ENCODE data around the gene THEM5. TPM values are rescaled to one million over a fixed set of nuclear protein-coding genes. Genes with fewer than 3 reads are reported as not detected.

The THEM5 gene
- total and polyA plus RNA-seq, 7 experiments from 2014 or later = not detected

DNA sequence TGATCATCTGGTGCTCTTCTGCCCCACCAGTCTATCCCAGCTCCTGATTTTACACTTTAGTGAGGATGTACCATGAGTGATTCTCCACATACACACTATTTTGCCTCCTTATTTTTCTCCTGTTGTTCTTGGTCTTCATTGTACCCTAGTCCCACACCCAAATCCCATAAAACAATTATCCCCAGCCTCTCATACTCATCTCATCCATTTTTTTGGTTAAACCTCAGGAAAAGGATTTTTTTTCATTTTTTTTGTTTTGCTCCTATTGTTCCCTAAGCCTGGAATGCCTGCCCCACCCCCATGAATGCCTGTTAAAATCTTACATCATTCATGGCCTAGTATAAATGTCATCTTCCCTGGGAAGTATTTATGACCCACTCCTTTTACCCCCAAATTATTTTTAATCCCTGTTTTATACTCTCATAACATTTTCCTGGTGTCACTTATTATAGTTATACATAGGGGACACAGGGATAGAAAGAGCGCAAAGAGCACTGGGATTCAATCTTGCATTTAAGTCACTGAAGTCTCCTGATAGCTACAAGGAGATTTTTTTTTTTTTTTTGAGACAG, 43.4 kb downstream of the THEM5 start:
- H3K4me3 ChIP-seq (ENCODE audit: low read length) = no peak overlapping the region
- POLR2A ChIA-PET = no interaction called here
- H3K27ac ChIP-seq (ENCODE audit: low read depth, low read length) = no peak overlapping the region
- Mint-ChIP-seq H3K4me1 (peaks cover 0 to 9% (median 7%) of the 10 kb centered on the region in 7 donors), H3K4me3 (no peak overlapping the region), H3K27me3 (peaks cover 0 to 5% (median 0%) of the 10 kb centered on the region in 5 donors), H3K27ac (no peak overlapping the region), H3K36me3 (no peaks in the 10 kb centered on the region), H3K9me3 (no peaks in the 10 kb centered on the region)
- H3K9me3 ChIP-seq (ENCODE audit: control insufficient read depth in 2 of 3, low read length in 3 of 3) = no peaks in the 10 kb centered on the region
- no peaks in the 10 kb centered on the region for H3K27me3 ChIP-seq (ENCODE audit: control insufficient read depth in 2 of 2, insufficient read depth in 2 of 2, low read length in 2 of 2)
- H3K4me1 ChIP-seq (ENCODE audit: control insufficient read depth in 2 of 2, insufficient read depth in 2 of 2, low read length in 2 of 2) = peaks cover under 1 to 11% of the 10 kb centered on the region in 2 donors
- intact Hi-C loops (cut with micrococcal nuclease) = no loop called here
- CTCF ChIA-PET = no interaction called here
- no peak for ATAC-seq
- DNase-seq = no peak
- H3K36me3 ChIP-seq (ENCODE audit: control insufficient read depth in 2 of 3, insufficient read depth in 3 of 3, low read length in 3 of 3) = no peaks in the 10 kb centered on the region

DNA sequence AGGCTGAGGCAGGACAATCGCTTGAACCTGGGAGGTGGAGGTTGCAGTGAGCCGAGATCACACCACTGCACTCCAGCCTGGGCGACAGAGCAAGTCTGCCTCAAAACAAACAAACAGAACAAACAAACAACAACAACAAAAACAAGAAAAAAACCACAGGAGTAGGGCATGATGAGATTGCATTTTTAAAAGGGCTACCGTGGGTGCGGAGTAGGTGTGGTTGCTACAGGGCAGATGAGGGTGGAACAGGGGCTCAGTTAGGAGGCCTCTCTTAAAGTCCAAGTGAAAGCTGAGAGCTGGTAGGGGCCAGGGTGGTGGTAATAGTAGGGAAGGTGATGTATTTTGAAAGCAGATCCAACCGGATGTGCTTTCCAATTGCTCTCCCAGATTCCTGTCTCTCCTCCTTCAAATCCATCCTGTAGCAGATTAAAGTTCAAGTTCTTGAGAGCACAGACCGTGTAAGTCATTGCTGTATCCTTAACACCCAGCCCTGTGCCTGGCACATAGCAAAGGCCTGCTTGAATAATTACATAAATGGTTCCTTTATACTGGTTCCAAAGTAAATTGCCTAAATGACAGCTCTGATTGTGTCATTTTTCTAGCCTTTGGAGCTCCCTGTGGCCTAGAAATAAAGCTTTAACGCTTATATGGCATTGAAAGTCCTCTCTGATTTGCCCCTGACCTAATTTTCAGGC, 44.1 kb downstream of the THEM5 start:
- H3K4me3 Mint-ChIP-seq = no peak overlapping the region
- Histone ChIP-seq H3K36me3 (ENCODE audit: control insufficient read depth in 2 of 3, insufficient read depth in 3 of 3, low read length in 3 of 3) (no peaks in the 10 kb centered on the region), H3K27me3 (ENCODE audit: control insufficient read depth in 2 of 2, insufficient read depth in 2 of 2, low read length in 2 of 2) (no peaks in the 10 kb centered on the region), H3K9me3 (ENCODE audit: control insufficient read depth in 2 of 3, low read length in 3 of 3) (no peaks in the 10 kb centered on the region), H3K4me1 (ENCODE audit: control insufficient read depth in 2 of 2, insufficient read depth in 2 of 2, low read length in 2 of 2) (peaks cover 0 to 5% of the 10 kb centered on the region in 2 donors), H3K4me3 (ENCODE audit: low read length) (no peak overlapping the region), H3K27ac (ENCODE audit: low read depth, low read length) (no peak overlapping the region)
- ATAC-seq = no peak
- H3K36me3 Mint-ChIP-seq = no peaks in the 10 kb centered on the region
- intact Hi-C loops (cut with micrococcal nuclease) = no loop called here
- CTCF ChIA-PET = interaction anchor here (0.7 kb wide), 1 partner anchor 640 kb away, joined by 3 read pairs; no protein-coding TSS in a partner anchor
- no peak overlapping the region for H3K27ac Mint-ChIP-seq
- no peak for DNase-seq
- peaks cover 0 to 9% (median 4%) of the 10 kb centered on the region in 7 donors for H3K4me1 Mint-ChIP-seq
- H3K9me3 Mint-ChIP-seq = no peaks in the 10 kb centered on the region
- H3K27me3 Mint-ChIP-seq = peaks cover 0 to 5% (median 0%) of the 10 kb centered on the region in 5 donors
- POLR2A ChIA-PET = no interaction called here

DNA sequence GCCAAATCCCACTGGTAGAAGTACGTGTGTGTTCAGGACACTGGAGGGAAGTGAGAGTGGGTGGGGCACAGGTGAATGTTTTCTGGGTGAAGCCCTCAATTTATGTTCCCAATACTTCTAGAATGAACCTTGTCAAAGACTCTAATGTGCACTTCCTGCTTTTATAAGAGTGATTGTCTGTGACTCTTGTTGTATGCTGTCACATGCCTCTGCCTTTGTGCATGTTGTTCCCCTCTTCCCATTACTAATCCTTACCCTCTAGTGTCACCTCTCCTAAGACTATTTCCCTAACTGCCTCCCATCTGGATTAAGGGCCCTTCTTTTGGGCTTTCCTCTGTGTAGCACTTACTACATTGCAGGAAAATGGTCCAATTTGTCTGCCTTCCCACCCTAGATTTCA, 45.7 kb downstream of the THEM5 start:
- POLR2A ChIA-PET = no interaction called here
- CTCF ChIA-PET = interaction anchor here (1.1 kb wide), 1 partner anchor 14 kb away, joined by 4 read pairs; no protein-coding TSS in a partner anchor
- no peak overlapping the region for H3K27ac Mint-ChIP-seq

DNA sequence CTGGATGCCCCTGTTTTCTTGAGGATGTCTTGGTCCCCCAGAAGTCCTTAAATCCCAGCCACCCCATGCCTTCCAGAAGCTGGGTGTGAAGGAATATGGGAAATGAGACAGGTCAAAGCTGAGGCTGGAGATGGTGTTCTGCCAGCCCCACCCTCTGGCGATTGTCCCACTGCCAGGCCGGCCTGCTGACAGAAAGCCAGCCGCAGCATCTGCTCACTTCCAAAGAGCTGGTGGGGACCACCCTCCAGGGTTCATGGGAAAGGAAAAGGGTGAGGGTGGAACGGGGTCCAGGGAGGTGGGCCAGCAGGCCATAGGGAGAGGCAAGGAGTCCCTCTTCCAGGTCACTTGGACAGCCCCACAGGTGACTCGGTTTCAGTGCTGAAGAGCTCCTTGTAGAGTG, 46.4 kb downstream of the THEM5 start:
- Mint-ChIP-seq H3K4me1 (peaks cover 0 to 6% (median 0%) of the 10 kb centered on the region in 7 donors), H3K27me3 (peaks cover 0 to 7% (median 0%) of the 10 kb centered on the region in 5 donors), H3K9me3 (peaks cover 0 to 2% (median 0%) of the 10 kb centered on the region in 11 donors), H3K27ac (no peak overlapping the region), H3K4me3 (no peak overlapping the region), H3K36me3 (no peaks in the 10 kb centered on the region)
- Histone ChIP-seq H3K36me3 (ENCODE audit: control insufficient read depth in 2 of 3, insufficient read depth in 3 of 3, low read length in 3 of 3) (no peaks in the 10 kb centered on the region), H3K9me3 (ENCODE audit: control insufficient read depth in 2 of 3, low read length in 3 of 3) (no peaks in the 10 kb centered on the region), H3K27ac (ENCODE audit: low read depth, low read length) (no peak overlapping the region), H3K4me3 (ENCODE audit: low read length) (no peak overlapping the region), H3K4me1 (ENCODE audit: control insufficient read depth in 2 of 2, insufficient read depth in 2 of 2, low read length in 2 of 2) (no peaks in the 10 kb centered on the region), H3K27me3 (ENCODE audit: control insufficient read depth in 2 of 2, insufficient read depth in 2 of 2, low read length in 2 of 2) (no peaks in the 10 kb centered on the region)
- intact Hi-C loops (cut with micrococcal nuclease) = no loop called here
- DNase-seq (no peak), ATAC-seq (no peak)
- CTCF ChIA-PET = interaction anchor here (1.1 kb wide), 1 partner anchor 14 kb away, joined by 4 read pairs; no protein-coding TSS in a partner anchor
- POLR2A ChIA-PET = no interaction called here

More for the DNA sequence above, 45.7 kb downstream of the THEM5 start:
- Histone ChIP-seq H3K36me3 (ENCODE audit: control insufficient read depth in 2 of 3, insufficient read depth in 3 of 3, low read length in 3 of 3) (no peaks in the 10 kb centered on the region), H3K4me1 (ENCODE audit: control insufficient read depth in 2 of 2, insufficient read depth in 2 of 2, low read length in 2 of 2) (no peaks in the 10 kb centered on the region), H3K27me3 (ENCODE audit: control insufficient read depth in 2 of 2, insufficient read depth in 2 of 2, low read length in 2 of 2) (no peaks in the 10 kb centered on the region), H3K9me3 (ENCODE audit: control insufficient read depth in 2 of 3, low read length in 3 of 3) (no peaks in the 10 kb centered on the region), H3K27ac (ENCODE audit: low read depth, low read length) (no peak overlapping the region), H3K4me3 (ENCODE audit: low read length) (no peak overlapping the region)
- H3K4me1 Mint-ChIP-seq = peaks cover 0 to 8% (median 0%) of the 10 kb centered on the region in 7 donors
- peaks cover 0 to 7% (median 0%) of the 10 kb centered on the region in 5 donors for H3K27me3 Mint-ChIP-seq
- no peak for DNase-seq
- intact Hi-C loops (cut with micrococcal nuclease) = no loop called here
- no peaks in the 10 kb centered on the region for H3K36me3 Mint-ChIP-seq
- ATAC-seq = no peak
- H3K9me3 Mint-ChIP-seq = peaks cover 0 to 2% (median 0%) of the 10 kb centered on the region in 11 donors
- no peak overlapping the region for H3K4me3 Mint-ChIP-seq

DNA sequence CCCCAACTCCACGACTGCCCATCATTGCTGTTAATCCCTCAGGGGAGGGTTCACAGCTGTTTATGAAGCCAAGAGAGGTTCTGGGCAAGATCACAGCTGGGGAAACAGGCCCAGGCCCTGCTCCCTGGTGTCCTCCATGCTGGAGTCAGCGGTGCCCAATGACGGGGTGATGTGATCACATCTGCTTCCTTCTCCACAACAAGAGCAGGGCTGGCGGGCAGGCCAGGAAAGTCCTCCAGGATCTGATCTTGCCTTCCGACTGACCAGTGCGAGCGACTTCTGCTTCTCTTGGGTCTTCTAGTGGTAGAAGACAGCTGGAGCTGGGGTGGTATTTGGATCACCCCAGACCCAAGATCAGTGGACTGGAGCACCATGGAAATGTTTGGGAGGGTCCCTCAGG, 47.3 kb downstream of the THEM5 start:
- no peak overlapping the region for H3K27ac Mint-ChIP-seq
- H3K27me3 ChIP-seq (ENCODE audit: control insufficient read depth in 2 of 2, insufficient read depth in 2 of 2, low read length in 2 of 2) = no peaks in the 10 kb centered on the region
- no peak for DNase-seq

DNA sequence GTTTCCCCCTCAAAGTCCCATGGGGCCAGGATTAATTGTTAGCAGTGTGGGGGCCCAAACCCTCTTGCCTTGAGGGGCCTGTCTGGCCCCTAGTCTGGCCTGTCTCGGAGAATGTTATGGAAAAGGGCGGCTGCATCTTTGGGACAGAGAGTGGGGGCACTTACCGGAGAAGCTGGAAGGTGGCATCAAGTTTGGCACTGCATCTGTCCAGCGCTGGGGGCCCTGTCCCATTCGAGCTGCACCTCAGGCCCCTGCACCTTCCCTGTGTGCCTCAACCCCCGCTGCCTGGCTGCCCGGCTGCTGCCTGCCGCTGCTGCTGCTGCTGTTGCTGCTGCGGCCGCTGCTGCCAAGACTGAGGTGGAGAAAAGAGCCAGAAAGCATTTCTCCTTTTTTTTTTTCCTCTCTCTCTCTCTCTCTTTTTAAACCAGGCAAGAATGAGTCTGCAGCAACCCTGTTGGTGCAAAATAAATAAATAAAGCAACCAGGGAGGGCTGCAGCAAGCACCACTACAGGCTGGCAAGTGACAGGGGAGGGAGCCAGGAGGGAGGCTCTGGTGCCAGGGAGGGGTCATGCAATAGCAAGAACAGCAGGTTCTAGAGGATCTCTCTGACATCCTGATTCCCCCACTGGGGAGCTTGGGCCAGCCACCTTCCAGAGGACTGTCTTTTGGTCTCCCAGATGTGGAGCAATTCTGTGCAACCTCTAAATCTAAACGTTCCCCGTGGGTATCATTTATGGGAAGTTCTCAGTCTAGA, 48.3 kb downstream of the THEM5 start, which contains the start of gene LINGO4:
Gene LINGO4, minus strand, starts transcription at position 354 of the 755 bp plus-strand sequence. CDS start 2,715 bp downstream, outside the sequence.
- intact Hi-C loops (cut with micrococcal nuclease) = no loop called here
- Histone ChIP-seq H3K36me3 (ENCODE audit: control insufficient read depth in 2 of 3, insufficient read depth in 3 of 3, low read length in 3 of 3) (no peaks in the 10 kb centered on the region), H3K4me1 (ENCODE audit: control insufficient read depth in 2 of 2, insufficient read depth in 2 of 2, low read length in 2 of 2) (no peaks in the 10 kb centered on the region), H3K27me3 (ENCODE audit: control insufficient read depth in 2 of 2, insufficient read depth in 2 of 2, low read length in 2 of 2) (no peaks in the 10 kb centered on the region), H3K4me3 (ENCODE audit: low read length) (no peak within 1 kb of the TSS), H3K27ac (ENCODE audit: low read depth, low read length) (no peak within 1 kb of the TSS), H3K9me3 (ENCODE audit: control insufficient read depth in 2 of 3, low read length in 3 of 3) (no peaks in the 10 kb centered on the region)
- H3K27me3 Mint-ChIP-seq = peaks cover 0 to 13% (median 5%) of the 10 kb centered on the region in 5 donors
- ATAC-seq (no peak), DNase-seq (no peak)
- peaks cover 0 to 2% (median 0%) of the 10 kb centered on the region in 11 donors for H3K9me3 Mint-ChIP-seq
- H3K4me3 Mint-ChIP-seq = no peak within 1 kb of the TSS
- H3K4me1 Mint-ChIP-seq = peaks cover 0 to 10% (median 5%) of the 10 kb centered on the region in 7 donors
- no peaks in the 10 kb centered on the region for H3K36me3 Mint-ChIP-seq
- POLR2A ChIA-PET = no interaction called here
- CTCF ChIA-PET = no interaction called here
- H3K27ac Mint-ChIP-seq = no peak within 1 kb of the TSS

More for the DNA sequence above, 47.3 kb downstream of the THEM5 start:
- no peak overlapping the region for H3K4me3 Mint-ChIP-seq
- H3K4me1 ChIP-seq (ENCODE audit: control insufficient read depth in 2 of 2, insufficient read depth in 2 of 2, low read length in 2 of 2) = no peaks in the 10 kb centered on the region
- intact Hi-C loops (cut with micrococcal nuclease) = no loop called here
- H3K9me3 ChIP-seq (ENCODE audit: control insufficient read depth in 2 of 3, low read length in 3 of 3) = no peaks in the 10 kb centered on the region
- CTCF ChIA-PET = no interaction called here
- peaks cover 0 to 7% (median 0%) of the 10 kb centered on the region in 5 donors for H3K27me3 Mint-ChIP-seq
- H3K36me3 ChIP-seq (ENCODE audit: control insufficient read depth in 2 of 3, insufficient read depth in 3 of 3, low read length in 3 of 3) = no peaks in the 10 kb centered on the region
- H3K36me3 Mint-ChIP-seq = no peaks in the 10 kb centered on the region
- H3K27ac ChIP-seq (ENCODE audit: low read depth, low read length) = no peak overlapping the region
- POLR2A ChIA-PET = no interaction called here
- H3K4me3 ChIP-seq (ENCODE audit: low read length) = no peak overlapping the region
- peaks cover 0 to 6% (median 0%) of the 10 kb centered on the region in 7 donors for H3K4me1 Mint-ChIP-seq
- no peak for ATAC-seq
- peaks cover 0 to 2% (median 0%) of the 10 kb centered on the region in 11 donors for H3K9me3 Mint-ChIP-seq

Measured in naive thymus-derived CD4-positive, alpha-beta T cell (primary cell).